NCI-H526 (cell line): ENCODE data around the gene BTRC.
"Not testable (repeated sequence)": the region's sequence is repeated elsewhere in the genome, so short reads cannot be mapped to it uniquely, and the experiment has no call there.

Experiments used
- DNase-seq, 2 experiments: peaks; one replicate each; lab custom pipeline; 2025; lab: John Stamatoyannopoulos, UW

Gene BTRC

DNA sequence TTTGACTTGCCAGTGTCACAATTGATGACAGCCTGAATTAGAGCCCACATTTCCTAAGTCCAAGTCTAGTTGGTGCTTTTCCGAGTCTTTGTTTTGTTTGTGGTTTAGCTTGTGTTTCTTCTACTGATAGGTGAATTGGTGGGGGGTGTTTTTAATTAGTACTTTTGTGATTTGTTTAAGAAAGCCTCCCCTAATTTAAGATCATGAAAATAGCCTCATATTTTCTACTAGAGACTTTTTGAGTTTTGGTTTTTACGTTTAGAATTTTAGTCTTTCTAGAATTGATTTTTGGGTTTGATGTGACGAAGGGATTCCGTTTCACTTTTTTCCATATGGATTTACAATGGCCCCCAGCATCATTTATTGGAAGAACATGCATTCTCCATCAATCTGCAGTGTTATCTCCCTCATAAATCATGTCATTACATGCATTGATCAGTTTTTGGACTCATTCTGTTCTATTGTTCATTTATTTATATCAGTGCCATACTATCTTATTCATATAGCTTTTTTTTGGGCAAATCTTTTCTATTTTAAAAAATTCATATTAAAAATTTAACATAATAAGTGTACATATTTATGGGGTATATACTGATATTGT is 32.8 kb downstream of the BTRC start:
- no peak for DNase-seq

DNA sequence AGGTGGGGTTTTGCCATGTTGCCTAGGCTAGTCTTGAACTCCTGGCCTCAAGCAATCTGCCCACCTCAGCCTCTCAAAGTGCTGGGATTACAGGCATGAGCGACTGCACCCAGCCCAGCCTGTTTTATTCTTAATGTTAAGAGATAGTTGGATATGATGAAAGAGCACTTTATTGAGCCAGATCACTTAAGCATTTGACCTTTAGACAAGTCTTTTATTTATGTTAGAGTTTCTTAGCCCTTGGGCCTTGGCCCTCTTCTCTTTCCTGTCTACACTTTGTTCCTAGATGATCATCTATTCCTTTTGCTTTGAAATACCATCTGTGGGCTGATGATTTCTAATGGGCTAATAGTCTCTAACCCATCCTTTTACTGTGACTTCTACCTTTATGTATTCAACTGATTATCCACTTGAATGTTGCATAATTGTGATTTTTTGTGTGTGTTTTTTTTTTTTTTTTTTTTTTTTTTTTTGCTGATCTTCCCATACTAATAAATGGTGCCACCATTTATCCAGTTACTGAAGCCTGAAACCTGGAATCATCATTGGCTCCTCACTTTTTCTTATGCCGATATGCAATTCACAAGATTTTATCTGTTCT is 34.8 kb downstream of the BTRC start:
- DNase-seq: no peak

DNA sequence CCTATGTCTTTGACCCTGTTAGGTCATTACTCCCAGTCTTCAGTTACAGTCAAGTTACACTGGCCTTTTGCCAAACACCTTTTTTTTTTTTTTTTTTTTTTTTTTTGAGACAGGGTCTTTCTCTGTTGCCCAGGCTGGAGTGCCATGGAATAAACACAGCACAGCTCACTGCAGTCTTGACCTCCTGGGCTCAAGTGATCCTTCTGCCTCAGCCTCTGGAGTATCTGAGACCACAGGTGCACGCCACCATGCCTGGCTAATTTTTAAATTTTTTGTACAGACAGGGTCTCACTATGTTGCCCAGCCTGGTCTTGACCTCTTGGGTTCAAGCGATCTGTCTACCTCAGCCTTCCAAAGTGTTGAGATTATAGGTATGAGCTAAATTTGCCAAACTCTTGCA is 35.6 kb downstream of the BTRC start:
- DNase-seq: not testable (repeated sequence)

DNA sequence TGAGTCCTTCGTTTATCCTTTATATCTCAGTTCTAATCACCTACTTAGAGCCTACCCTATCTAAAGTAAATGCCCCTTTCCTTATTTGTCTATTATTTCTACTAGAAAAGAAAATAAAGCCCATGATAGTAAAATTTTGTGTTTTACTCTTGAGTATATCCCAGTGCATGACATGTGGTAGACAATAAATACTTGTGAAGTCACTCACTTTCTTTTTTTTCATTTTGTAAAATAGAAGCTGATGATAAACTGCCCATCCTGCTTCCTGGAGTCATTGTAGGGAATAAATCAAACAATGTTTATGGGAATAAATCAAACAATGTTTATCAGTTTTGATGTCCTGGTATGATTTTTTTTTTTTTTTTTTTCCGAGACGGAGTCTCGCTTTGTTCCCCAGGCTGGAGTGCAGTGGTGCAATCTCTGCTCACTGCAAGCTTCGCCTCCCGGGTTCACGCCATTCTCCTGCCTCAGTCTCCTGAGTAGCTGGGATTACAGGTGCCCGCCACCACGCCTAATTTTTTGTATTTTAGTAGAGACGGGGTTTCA is 36.1 kb downstream of the BTRC start:
- no peak for DNase-seq

DNA sequence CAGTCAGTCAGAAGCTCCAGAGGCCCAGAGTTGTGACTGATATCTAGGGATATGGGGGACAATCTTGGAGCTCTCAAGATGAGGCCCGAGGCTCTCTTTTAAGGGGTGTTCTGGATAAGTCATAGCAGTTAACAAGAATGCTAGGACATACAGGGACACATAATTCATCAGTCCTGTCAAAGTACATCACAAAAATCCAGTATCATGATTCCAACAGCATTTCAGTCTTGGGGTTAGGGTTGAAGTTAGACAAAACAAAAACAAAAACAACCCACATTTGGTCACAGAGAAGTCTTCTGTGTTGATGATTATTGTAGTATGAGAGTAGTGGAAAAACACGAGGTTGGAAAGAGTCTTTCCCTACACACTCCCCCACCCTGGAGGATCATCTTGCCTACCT is 39.4 kb downstream of the BTRC start:
- no peak for DNase-seq

DNA sequence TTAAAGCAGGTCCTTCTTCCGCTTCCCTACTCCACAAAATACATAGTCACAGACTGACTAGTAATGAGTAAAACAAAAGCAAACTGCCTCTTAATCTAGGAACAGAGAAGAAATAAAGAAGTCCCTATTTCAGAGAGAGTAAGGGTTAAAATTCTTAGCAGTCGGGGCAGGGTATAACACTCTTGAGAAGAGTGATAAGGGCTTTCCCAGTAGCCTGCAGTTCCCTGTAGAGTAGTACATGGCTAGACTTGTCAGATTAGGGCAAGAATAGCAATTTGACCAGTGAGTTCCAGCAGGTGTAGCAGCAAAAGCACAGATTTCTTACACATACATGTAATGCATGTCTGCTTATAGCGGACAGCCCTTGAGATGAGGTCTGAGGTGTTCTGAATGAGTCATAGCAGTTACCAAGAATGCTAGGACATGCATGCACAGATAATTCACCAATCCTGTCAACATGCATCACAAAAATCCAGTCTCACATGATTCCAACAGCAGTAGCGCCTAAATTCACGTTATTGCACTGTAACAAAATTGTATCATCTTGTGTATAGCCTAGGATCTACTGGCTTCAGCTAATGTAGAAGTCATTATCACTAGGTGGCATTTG is 40.7 kb downstream of the BTRC start:
- no peak for DNase-seq

DNA sequence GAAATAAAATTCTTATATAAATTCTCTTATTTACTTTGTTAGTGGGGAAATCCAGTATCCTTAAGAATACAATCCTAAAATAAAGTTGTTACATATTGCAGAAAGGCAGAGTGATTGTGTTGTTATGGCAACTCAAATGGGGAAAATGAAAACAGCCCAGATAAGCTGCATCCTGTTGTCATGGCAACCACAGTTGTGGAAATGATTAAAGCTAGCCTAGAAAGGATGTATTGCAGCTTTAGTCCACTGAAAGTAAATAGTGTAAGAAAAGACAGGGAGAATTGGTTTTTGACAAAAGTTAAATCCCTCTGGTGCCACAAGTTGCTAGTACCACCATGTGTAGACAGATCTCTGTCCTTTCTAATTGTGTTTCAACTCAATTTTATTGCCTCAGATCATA is 43.2 kb downstream of the BTRC start:
- no peak for DNase-seq

DNA sequence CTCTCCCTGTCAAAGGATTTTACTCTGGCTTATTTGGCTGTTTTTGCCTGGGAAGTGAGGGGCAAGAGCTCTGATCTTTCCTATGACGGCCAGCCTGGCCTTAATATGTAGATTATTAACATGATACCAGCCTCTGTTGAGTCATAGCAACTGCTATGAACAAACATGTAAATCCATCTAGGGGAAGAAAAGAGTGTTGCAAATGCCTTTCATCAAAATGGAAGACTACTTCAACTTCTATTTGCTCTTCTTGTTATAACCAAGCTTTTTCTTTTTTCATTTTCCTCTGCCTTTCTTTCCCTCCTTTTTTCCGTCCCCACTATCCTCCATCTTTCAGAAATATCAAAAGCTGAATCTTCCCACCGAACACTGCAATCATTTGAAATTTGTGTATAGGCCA is 46.6 kb downstream of the BTRC start:
- peak in 1 of 2 experiments; percentile 8 for DNase-seq

DNA sequence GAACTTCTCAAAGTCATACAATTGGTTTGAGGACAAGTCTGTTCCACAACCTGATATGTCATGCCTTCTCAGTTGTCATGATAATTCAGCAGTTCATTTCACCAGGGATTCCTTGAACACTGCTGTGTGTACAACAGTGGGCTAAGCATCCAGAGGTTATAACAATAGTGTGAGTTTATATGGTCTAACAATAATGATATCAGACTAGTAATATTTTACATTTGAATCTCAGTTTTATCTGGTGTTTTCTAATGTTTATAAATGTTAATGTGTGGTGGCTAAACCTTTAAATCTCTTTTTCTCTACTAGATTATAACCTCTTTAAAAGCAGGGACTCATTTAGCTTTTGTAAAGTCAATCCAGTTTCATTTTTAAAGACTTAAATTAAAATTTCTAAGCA is 48.7 kb downstream of the BTRC start:
- no peak for DNase-seq

DNA sequence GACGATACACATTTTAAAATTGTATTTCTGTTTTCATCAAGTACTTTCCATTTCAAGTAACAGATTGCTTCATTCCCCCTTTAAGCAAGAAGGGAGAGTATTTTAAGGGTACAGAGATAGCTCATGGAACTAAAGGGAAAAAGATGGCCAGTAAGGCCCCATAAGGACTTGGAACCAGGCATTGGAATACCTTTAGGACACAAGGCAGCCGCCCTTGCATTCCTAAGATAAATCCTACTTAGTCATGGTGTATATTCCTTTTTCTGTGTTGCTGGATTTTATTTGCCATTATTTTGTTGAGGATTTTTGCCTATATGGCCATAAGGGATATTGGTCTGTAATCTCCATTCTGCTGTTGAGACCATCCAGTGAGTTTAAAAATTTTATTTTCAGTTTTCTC is 49.2 kb downstream of the BTRC start:
- no peak for DNase-seq

DNA sequence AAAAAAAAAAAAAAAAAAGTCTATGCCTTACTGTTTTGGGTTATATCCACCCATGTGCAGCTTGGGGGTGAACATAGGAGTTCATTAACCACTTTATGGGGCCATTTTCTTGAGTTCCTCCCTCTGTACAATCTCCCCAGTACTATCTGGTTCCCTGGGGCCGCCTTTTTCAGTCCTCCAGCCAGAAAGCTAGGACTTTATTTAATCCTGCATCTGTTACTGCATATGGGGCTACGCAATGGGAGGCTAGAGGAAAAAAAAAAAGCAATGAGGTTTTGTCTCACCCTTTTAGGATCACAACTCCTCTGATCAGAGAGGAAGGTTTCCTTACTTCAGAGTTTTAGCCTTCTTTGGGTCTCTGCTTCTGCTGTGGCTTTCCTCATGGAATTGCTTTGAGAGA is 51.0 kb downstream of the BTRC start:
- DNase-seq: no peak

DNA sequence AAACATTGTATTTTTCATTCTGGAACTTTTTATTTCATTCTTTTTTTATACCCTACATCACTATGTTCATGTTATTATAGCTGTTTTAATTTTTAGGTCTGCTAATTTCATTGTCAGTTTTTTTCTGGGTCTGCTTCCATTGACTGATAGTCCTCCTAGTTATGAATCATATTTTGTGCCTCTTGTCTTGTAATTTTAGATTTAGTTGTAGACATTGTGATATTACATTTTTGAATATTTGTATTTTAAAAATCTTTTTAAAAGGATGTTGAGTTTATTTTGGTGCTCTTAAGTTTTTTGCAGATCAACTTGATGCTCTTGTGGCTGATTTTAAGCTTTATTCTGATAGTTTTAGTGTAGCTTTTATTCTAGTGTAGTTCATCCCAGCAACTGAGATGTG is 57.6 kb downstream of the BTRC start:
- no peak for DNase-seq

DNA sequence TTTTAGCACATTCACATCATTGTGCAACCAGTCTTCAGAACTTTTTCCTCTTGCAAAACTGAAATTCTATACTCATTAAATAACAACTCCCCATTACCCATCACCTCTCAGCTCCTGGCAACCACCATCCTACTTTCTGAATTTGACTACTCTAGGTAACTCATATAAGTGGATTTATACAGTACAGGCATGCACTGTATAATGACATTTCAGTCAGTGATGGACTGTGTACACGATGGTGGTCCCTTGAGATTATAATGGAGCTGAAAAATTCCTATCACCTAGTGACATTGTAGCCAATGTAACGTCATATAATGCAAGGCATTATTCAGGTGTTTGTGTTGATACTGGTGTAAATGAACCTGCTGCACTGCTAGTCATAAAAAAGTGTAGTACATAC is 60.1 kb downstream of the BTRC start:
- DNase-seq: no peak

DNA sequence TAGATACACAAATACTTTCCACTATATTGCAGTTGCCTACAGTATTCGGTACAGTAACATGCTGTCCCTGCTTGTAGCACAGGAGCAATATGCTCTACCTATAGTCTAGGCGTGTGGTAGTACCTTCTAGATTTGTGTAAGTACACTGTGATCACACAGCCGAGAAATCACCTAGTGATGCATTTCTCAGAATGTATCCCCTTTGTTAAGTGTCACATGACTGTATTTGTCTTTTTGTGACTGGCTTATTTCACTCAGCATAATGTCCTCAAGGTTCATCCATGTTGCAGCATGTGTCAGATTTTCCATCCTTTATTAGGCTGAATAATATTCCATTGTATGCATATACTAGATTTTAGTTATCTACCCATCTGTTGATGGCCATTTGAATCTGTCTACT is 61.9 kb downstream of the BTRC start:
- no peak for DNase-seq

DNA sequence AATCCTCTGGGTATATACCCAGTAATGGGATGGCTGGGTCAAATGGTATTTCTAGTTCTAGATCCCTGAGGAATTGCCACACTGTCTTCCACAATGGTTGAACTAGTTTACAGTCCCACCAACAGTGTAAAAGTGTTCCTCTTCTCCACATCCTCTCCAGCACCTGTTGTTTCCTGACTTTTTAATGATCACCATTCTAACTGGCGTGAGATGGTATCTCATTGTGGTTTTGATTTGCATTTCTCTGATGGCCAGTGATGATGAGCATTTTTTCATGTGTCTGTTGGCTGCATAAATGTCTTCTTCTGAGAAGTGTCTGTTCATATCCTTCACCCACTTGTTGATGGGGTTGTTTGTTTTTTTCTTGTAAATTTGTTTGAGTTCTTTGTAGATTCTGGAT is 68.0 kb downstream of the BTRC start:
- not testable (repeated sequence) for DNase-seq

DNA sequence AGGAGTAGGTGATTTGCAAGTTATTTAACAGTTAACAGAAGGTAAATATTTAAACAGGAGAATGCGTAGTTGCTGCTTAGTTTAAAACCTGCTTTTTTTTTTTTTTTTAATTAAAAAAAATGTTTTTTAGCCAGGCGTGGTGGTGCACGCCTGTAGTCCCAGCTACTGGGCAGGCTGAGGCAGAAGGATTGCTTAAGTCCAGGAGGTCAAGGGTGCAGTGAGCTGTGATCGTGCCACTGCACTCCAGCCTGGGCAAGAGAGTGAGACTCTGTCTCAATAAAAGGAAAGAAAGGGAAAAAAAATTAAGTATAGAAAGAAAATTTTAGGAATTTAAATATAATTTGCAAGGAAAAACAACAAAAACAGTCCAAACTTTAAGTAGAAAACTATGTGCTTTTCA is 71.6 kb downstream of the BTRC start:
- DNase-seq: no peak

DNA sequence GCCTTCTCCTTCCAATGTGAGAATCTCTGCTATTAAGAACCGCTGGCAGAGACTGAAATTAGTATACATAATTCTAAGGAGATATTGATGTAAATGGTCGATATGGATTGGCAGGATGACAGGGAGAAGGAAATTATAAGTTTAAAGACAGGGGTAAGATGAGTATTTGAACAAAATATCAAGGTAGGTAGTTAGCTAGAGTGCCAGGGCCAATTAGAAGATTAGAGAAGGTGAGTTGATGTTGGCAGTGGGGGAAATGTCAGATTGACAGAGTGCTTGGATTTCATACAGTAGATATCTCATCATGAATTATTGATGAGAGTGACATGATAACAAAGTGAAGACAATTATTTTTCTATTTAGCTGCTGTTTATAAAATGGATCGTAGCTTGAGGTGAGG is 74.1 kb downstream of the BTRC start:
- DNase-seq: no peak

DNA sequence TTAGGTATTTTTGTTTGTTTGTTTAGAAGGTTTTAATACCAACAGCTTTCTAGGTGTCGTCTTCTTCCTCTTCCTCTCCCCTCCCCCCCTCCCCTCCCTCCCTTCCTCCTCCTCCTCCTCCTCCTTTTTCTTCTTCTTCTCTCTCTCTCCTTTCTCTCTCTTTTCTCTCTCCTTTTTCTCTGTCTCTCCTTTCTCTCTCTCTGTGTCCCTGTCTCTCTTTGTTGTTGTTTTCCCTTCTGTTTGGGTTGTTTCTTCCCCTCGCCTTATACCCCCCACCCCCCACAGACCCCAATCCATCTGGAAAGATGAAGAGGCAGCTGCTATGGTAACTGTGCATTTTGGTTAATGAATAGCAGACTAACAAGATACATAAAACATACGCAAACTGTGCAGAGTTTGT is 75.5 kb downstream of the BTRC start:
- DNase-seq: no peak

DNA sequence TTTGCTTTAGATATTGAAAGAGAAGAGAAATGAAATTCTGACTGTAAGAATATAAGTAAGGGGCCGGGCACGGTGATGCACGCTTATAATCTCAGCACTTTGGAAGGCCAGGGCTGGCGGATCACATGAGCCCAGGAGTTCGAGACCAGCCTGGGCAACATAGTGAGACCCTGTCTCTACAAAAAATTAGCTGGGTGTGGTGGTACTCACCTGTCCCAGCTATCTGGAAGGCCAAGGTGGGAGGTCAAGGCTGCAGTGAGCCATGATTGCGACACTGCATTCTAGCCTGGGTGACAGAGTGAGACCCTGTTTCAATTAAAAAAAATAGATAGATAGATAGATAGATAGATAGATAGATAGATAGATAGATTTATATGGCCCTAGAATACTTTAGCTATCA is 82.3 kb downstream of the BTRC start:
- DNase-seq: no peak

DNA sequence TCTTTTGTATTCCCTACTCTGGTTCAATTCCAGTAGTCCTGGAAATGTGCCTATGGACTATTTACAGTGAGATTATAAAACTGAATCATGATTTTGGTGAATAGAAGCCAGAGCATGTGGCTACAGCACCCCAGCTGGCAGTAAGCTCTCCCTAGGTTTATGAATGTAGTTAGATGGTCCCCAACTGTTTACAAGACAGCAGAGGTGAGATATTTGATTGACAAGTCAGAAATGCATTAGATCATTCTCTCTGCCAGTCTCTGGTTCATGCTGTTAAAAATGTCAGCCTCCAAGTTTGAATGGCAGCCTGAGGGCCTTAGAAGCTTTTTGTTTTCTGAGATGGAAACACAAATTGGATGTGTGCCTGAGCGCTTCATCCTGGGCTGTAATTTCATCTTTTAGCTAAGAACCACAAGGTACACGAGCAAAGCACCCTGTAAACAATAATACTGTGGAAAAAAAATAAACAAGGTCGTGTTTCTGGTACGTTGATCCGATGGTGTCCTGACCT is 85.0 kb downstream of the BTRC start:
- no peak for DNase-seq

DNA sequence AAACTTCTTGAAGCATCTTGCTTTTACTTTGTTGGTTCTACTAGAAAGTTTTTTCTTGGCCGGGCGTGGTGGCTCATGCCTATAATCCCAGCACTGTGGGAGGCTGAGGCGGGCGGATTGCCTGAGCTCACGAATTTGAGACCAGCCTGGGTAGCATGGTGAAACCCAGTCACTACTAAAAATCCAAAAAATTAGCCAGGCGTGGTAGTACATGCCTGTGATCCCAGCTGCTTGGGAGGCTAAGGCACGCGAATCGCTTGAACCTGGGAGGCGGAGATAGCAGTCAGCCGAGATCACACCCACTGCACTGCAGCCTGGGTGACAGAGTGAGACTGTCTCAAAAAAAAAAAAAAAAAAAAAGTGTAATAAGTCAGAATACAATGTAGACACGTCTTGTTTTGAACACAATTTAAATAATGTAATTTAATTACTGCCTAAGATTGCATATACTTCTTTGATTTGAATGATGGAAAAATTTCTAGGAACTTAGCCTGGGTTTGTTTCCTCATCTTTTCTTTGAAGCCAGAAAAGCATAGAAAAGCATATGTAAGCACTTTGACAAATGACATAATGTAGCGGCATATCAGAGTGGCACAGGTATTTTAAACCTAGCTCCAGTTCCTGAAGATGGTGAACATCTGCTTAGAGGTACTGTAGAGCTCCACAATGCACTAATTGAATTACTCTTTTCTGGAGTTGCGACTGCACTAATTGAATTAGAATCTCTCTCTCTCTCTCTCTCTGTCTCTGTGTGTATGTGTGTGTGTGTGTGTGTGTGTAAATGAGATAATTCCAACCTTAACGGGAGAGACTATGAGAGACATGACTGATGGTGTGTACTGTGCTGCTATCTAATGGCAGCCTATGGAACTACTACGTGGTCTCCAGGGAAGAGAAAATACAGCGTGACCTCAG is 87.8 kb downstream of the BTRC start:
- peak; percentile 35 to 64 for DNase-seq

DNA sequence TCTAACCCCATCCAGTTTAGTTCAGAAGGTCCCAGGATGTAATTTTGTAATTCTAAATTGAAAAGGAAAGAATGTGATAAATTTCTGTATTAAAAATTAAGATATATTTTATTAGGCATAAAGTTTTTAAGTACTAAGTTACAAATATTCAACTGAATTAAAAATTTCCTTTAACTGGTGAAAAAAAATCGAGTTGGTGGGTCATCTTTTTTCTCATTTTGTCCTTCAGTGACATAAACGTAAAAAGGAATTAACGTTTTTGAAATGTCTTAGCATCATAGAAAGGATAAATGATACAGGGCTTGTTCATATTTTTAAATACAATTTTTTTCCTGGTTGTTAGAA is 88.5 kb downstream of the BTRC start:
- no peak for DNase-seq
